ENCODE data around the gene CRADD. TPM values are rescaled to one million over a fixed set of nuclear protein-coding genes. Genes with fewer than 3 reads are reported as not detected.

Gene CRADD
- total and polyA plus RNA-seq, 2 of the 4 experiments (the other 2 are of a cell fraction) = 11.1 to 14.0 TPM

DNA sequence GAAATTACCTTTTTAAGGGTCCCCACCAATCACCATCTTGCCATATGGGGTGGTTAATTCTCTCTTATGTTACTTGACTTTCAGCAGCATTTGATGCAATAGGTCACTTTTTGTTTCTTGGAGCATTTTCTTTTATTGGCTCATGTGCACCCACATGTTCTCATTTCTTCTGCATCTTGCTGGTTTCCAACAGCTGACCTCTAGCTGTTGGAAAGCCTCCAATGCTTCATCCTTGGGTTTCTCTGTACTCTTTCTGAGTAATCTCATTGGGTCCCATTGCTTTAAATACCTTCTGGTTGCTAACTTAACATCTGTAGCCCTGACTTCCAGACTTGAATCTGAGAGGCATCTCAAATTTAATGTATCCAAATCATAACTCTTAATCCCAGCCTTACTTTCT, 116.8 kb downstream of the CRADD start:
- CTCF ChIA-PET = no interaction called here
- Histone ChIP-seq H2AK5ac (ENCODE audit: low read depth, low read length) (peak overlapping the region; percentile 42; the same call in 1 of the 2 replicates), H2BK15ac (ENCODE audit: low read depth, low read length) (peak overlapping the region; percentile 30; the same call in 1 of the 3 replicates), H3K23ac (ENCODE audit: low read depth, low read length) (peak overlapping the region; percentile 26; the same call in 1 of the 2 replicates), H2AK9ac (replicated peaks; ENCODE audit: low read depth, low read length, poor library complexity) (no peak overlapping the region), H3K27me3 (ENCODE audit: control insufficient read depth, insufficient read depth, low read length) (no peaks in the 10 kb centered on the region), H3K9me3 (ENCODE audit: control insufficient read depth, insufficient read depth, low read length) (no peaks in the 10 kb centered on the region), H3K79me1 (ENCODE audit: low read depth in 1 of 2, low read length in 2 of 2) (peaks cover 9 to 24% of the 10 kb centered on the region in 2 experiments; a peak in 3 of 4 replicates), H2AFZ (replicated peaks; ENCODE audit: low read length, poor library complexity) (no peak overlapping the region), H3K27ac (ENCODE audit: insufficient read depth, low read length) (no peak overlapping the region), H3K4ac (ENCODE audit: low read depth, low read length) (peak overlapping the region; percentile 50; the same call in 1 of the 2 replicates), H3K36me3 (ENCODE audit: control insufficient read depth, insufficient read depth, low read length) (no peaks in the 10 kb centered on the region), H3K4me1 (ENCODE audit: control insufficient read depth, insufficient read depth, low read length) (peaks cover 9% of the 10 kb centered on the region; the same call in 1 of the 2 replicates), H3K18ac (ENCODE audit: low read depth, low read length) (peak overlapping the region; percentile 67; the same call in 1 of the 2 replicates), H4K8ac (ENCODE audit: low read depth in 2 of 2, low read length in 2 of 2) (peak overlapping the region in 1 of 2 experiments; percentile 72; a peak in 2 of 4 replicates), H3K14ac (replicated peaks; ENCODE audit: low read depth, low read length) (no peak overlapping the region; the same call in 1 of the 2 replicates), H2BK20ac (ENCODE audit: low read depth, low read length) (peak overlapping the region; percentile 49; the same call in 1 of the 2 replicates), H3K4me2 (ENCODE audit: low read depth, low read length) (no peak overlapping the region; the same call in 1 of the 2 replicates), H3K9me1 (ENCODE audit: insufficient read depth, low read length) (peaks cover 5% of the 10 kb centered on the region), H4K91ac (ENCODE audit: insufficient read depth, low read depth, low read length) (0 out of 2 replicates have a peak overlapping the region, but pooled peaks have one; percentile 40), H4K5ac (ENCODE audit: low read depth, low read length) (peak overlapping the region; percentile 58; the same call in 1 of the 2 replicates), H3K9ac (ENCODE audit: low read depth, low read length) (no peak overlapping the region), H3K56ac (ENCODE audit: extremely low read depth, insufficient read depth, low read length) (no peak overlapping the region), H4K20me1 (ENCODE audit: insufficient read depth, low read length) (no peaks in the 10 kb centered on the region), H2BK5ac (ENCODE audit: low read depth, low read length, poor library complexity, severe bottlenecking) (peak overlapping the region; percentile 15), H2BK120ac (ENCODE audit: low read depth, low read length) (peak overlapping the region; percentile 53; the same call in 1 of the 2 replicates), H3K4me3 (ENCODE audit: insufficient read depth, low read depth, low read length) (no peak overlapping the region)
- BruUV-seq (replicated peaks) = no TSS peak
- DNase-seq (peak; percentile 85), ATAC-seq (ENCODE audit: low read depth) (peak; percentile 45)
- in situ Hi-C loops (cut with MboI; ENCODE audit: low sequenced_read_pairs) = no loop called here
- TF ChIP-seq, protein P1, sequence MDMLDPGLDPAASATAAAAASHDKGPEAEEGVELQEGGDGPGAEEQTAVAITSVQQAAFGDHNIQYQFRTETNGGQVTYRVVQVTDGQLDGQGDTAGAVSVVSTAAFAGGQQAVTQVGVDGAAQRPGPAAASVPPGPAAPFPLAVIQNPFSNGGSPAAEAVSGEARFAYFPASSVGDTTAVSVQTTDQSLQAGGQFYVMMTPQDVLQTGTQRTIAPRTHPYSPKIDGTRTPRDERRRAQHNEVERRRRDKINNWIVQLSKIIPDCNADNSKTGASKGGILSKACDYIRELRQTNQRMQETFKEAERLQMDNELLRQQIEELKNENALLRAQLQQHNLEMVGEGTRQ (IDR thresholded peaks at IDR 0.05; ENCODE audit: low read depth, low read length) = peak; percentile 56; the same call in 1 of the 2 replicates
- no peak for TF ChIP-seq MAZ (IDR thresholded peaks at IDR 0.05; ENCODE audit: borderline replicate concordance, low read depth, low read length)
- TF ChIP-seq, protein P2, sequence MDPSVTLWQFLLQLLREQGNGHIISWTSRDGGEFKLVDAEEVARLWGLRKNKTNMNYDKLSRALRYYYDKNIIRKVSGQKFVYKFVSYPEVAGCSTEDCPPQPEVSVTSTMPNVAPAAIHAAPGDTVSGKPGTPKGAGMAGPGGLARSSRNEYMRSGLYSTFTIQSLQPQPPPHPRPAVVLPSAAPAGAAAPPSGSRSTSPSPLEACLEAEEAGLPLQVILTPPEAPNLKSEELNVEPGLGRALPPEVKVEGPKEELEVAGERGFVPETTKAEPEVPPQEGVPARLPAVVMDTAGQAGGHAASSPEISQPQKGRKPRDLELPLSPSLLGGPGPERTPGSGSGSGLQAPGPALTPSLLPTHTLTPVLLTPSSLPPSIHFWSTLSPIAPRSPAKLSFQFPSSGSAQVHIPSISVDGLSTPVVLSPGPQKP (IDR thresholded peaks at IDR 0.05; ENCODE audit: borderline replicate concordance, low read depth, low read length) = no peak
- dilution Hi-C loops (cut with HindIII; ENCODE audit: low sequenced_read_pairs, unreplicated experiment) = no loop called here
- POLR2A ChIA-PET (ENCODE audit: unreplicated experiment) = no interaction called here
- intact Hi-C loops (cut with micrococcal nuclease) = no loop called here

Data from IMR-90 (cell line).